Neuron (in vitro differentiated cells): ENCODE results near the gene PLA2G15.
"Not testable (repeated sequence)": the region's sequence is repeated elsewhere in the genome, so short reads cannot be mapped to it uniquely, and the experiment has no call there.

Experiments used
- H2AFZ ChIP-seq: one replicate; pipeline ENCODE4 v1.6.1; 2013; ENCODE audit warnings: low read depth, mild to moderate bottlenecking, inconsistent platforms, low read length, moderate library complexity
- H3K27me3 ChIP-seq: one replicate; pipeline ENCODE4 v1.6.1; 2013; ENCODE audit warnings: low read length; ENCODE audit not compliant: insufficient read depth
- H3K36me3 ChIP-seq: one replicate; pipeline ENCODE4 v1.6.1; 2013; ENCODE audit warnings: low read length; ENCODE audit not compliant: insufficient read depth
- H3K4me1 ChIP-seq: one replicate; pipeline ENCODE4 v1.6.1; 2013; ENCODE audit warnings: low read length; ENCODE audit not compliant: insufficient read depth
- H3K4me3 ChIP-seq: 2 replicates; pipeline ENCODE4 v1.5.1; 2013; ENCODE audit warnings: mild to moderate bottlenecking, low read length, moderate library complexity
- H3K9me3 ChIP-seq: one replicate; pipeline ENCODE4 v1.6.1; 2013; ENCODE audit warnings: low read length

PLA2G15 gene

GRCh38 chr16:68282064-68282452, 36.9 kb downstream of the PLA2G15 start:
- H3K4me1 ChIP-seq = no peaks in the 10 kb centered on the region
- H2AFZ ChIP-seq = no peak overlapping the region
- H3K9me3 ChIP-seq = no peaks in the 10 kb centered on the region
- H3K36me3 ChIP-seq = peaks cover 6% of the 10 kb centered on the region
- H3K4me3 ChIP-seq = no peak overlapping the region
- no peaks in the 10 kb centered on the region for H3K27me3 ChIP-seq

GRCh38 chr16:68283346-68283745, 38.2 kb downstream of the PLA2G15 start:
- no peaks in the 10 kb centered on the region for H3K9me3 ChIP-seq
- no peak overlapping the region for H3K4me3 ChIP-seq
- no peaks in the 10 kb centered on the region for H3K4me1 ChIP-seq
- H3K36me3 ChIP-seq = peaks cover 13% of the 10 kb centered on the region
- no peaks in the 10 kb centered on the region for H3K27me3 ChIP-seq
- H2AFZ ChIP-seq = no peak overlapping the region

GRCh38 chr16:68283801-68284598, 38.8 kb downstream of the PLA2G15 start:
- peaks cover 14% of the 10 kb centered on the region for H3K36me3 ChIP-seq
- no peak overlapping the region for H3K4me3 ChIP-seq
- no peaks in the 10 kb centered on the region for H3K27me3 ChIP-seq
- no peaks in the 10 kb centered on the region for H3K4me1 ChIP-seq
- no peak overlapping the region for H2AFZ ChIP-seq
- no peaks in the 10 kb centered on the region for H3K9me3 ChIP-seq

GRCh38 chr16:68284847-68285246, 39.7 kb downstream of the PLA2G15 start:
- Histone ChIP-seq H3K36me3 (peaks cover 14% of the 10 kb centered on the region), H3K4me1 (no peaks in the 10 kb centered on the region), H2AFZ (no peak overlapping the region), H3K4me3 (no peak overlapping the region), H3K27me3 (no peaks in the 10 kb centered on the region), H3K9me3 (no peaks in the 10 kb centered on the region)

GRCh38 chr16:68285683-68286082, 40.5 kb downstream of the PLA2G15 start:
- H3K27me3 ChIP-seq = no peaks in the 10 kb centered on the region
- no peak overlapping the region for H2AFZ ChIP-seq
- no peaks in the 10 kb centered on the region for H3K9me3 ChIP-seq
- no peak overlapping the region for H3K4me3 ChIP-seq
- H3K4me1 ChIP-seq = no peaks in the 10 kb centered on the region
- H3K36me3 ChIP-seq = peaks cover 17% of the 10 kb centered on the region

- Histone ChIP-seq H3K27me3 (no peaks in the 10 kb centered on the region), H3K36me3 (peaks cover 19% of the 10 kb centered on the region), H3K9me3 (no peaks in the 10 kb centered on the region), H3K4me1 (no peaks in the 10 kb centered on the region), H2AFZ (no peak overlapping the region), H3K4me3 (no peak overlapping the region)
These were observed 41.2 kb downstream of the PLA2G15 start for GRCh38 chr16:68286153-68287074.

GRCh38 chr16:68287276-68288251, 42.4 kb downstream of the PLA2G15 start:
- no peaks in the 10 kb centered on the region for H3K27me3 ChIP-seq
- H3K4me1 ChIP-seq = no peaks in the 10 kb centered on the region
- peaks cover 28% of the 10 kb centered on the region for H3K36me3 ChIP-seq
- no peaks in the 10 kb centered on the region for H3K9me3 ChIP-seq
- H3K4me3 ChIP-seq = no peak overlapping the region
- H2AFZ ChIP-seq = no peak overlapping the region

GRCh38 chr16:68288252-68288650, 43.1 kb downstream of the PLA2G15 start:
- no peaks in the 10 kb centered on the region for H3K4me1 ChIP-seq
- no peaks in the 10 kb centered on the region for H3K9me3 ChIP-seq
- H3K27me3 ChIP-seq = no peaks in the 10 kb centered on the region
- no peak overlapping the region for H2AFZ ChIP-seq
- H3K4me3 ChIP-seq = no peak overlapping the region
- peaks cover 31% of the 10 kb centered on the region for H3K36me3 ChIP-seq

GRCh38 chr16:68288796-68289195, 43.6 kb downstream of the PLA2G15 start:
- H3K36me3 ChIP-seq = peaks cover 34% of the 10 kb centered on the region
- H2AFZ ChIP-seq, H3K4me3 ChIP-seq, H3K9me3 ChIP-seq, H3K4me1 ChIP-seq, H3K27me3 ChIP-seq: not testable (repeated sequence)

GRCh38 chr16:68289202-68289601, 44.0 kb downstream of the PLA2G15 start:
- Histone ChIP-seq H3K36me3 (peaks cover 36% of the 10 kb centered on the region), H3K4me1 (no peaks in the 10 kb centered on the region), H3K9me3 (no peaks in the 10 kb centered on the region)

GRCh38 chr16:68289621-68290329, 44.6 kb downstream of the PLA2G15 start:
- Histone ChIP-seq H3K4me3 (no peak overlapping the region), H3K4me1 (no peaks in the 10 kb centered on the region), H2AFZ (no peak overlapping the region), H3K36me3 (peaks cover 41% of the 10 kb centered on the region), H3K27me3 (no peaks in the 10 kb centered on the region), H3K9me3 (no peaks in the 10 kb centered on the region)

More at GRCh38 chr16:68289202-68289601, 44.0 kb downstream of the PLA2G15 start:
- Histone ChIP-seq H3K27me3 (no peaks in the 10 kb centered on the region), H2AFZ (no peak overlapping the region), H3K4me3 (no peak overlapping the region)

GRCh38 chr16:68290450-68290849, 45.3 kb downstream of the PLA2G15 start:
- no peaks in the 10 kb centered on the region for H3K9me3 ChIP-seq
- H2AFZ ChIP-seq = no peak overlapping the region
- H3K4me1 ChIP-seq = no peaks in the 10 kb centered on the region
- peaks cover 41% of the 10 kb centered on the region for H3K36me3 ChIP-seq
- no peaks in the 10 kb centered on the region for H3K27me3 ChIP-seq
- H3K4me3 ChIP-seq = no peak overlapping the region
